GM18502 (cell line): ENCODE results near the gene CD70.
"Not testable (repeated sequence)": the region's sequence is repeated elsewhere in the genome, so short reads cannot be mapped to it uniquely, and the experiment has no call there.

ENCODE experiments used
- ATAC-seq: cut with Tn5 transposase; IDR thresholded peaks from one replicate; pipeline ENCODE4 v1.9.1; 2021; ENCODE audit warnings: mild to moderate bottlenecking; ENCODE audit not compliant: unreplicated experiment, poor library complexity

Gene CD70

GRCh38 chr19:6598254-6598892 is 7.4 kb upstream of the CD70 start:
- ATAC-seq = not testable (repeated sequence)

GRCh38 chr19:6597471-6598253 is 6.7 kb upstream of the CD70 start:
- ATAC-seq = not testable (repeated sequence)

DNA sequence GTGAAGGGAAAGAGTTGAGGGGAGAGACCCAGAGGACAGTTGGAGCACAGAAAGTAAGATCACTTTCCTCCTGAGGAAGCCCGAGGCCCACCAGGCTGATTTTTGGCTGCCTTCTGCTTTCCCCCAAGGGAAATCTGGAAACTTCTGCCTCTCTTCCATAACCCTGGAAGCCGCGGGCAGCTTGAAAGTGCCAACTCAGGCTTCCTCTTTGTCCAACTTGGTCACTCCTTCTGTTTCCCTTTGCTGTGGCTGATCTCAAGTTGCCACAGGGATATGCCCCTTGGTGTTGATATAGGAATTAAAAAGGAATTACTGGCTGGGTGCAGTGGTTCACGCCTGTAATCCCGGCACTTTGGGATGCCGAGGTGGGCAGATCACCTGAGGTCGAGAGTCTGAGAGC is 5.7 kb upstream of the CD70 start:
- ATAC-seq = no peak

DNA sequence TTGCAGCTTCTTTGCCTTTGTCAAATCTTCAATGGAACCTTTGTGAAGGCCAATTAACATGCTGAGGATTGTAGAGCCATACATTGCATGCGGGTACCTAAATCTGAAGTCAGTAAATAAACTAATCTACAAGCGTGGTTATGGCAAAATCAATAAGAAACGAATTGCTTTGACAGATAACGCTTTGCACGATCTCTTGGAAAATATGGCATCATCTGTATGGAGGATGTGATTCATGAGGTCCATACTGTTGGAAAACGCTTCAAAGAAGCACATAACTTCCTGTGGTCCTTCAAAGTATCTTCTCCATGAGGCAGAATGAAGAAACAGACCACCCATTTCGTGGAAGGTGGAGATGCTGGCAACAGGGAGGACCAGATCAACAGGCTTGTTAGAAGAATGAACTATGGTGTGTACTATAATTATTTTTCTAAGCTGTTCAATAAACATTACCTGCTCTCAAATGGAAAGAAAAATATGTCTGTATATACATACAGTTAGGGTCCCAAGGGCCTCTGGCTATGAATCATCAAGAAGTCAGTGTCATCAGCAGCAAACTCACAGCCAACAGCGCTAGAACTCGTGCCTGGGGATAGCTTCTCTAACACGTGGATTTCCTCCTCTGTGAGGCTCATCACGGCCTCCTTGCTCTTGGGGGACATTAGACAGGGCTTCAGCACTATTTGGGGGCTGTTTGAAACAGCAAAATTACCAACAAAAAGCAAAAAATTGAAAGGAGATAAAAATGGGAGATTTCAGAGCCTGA is 2.9 kb upstream of the CD70 start:
- ATAC-seq = no peak

DNA sequence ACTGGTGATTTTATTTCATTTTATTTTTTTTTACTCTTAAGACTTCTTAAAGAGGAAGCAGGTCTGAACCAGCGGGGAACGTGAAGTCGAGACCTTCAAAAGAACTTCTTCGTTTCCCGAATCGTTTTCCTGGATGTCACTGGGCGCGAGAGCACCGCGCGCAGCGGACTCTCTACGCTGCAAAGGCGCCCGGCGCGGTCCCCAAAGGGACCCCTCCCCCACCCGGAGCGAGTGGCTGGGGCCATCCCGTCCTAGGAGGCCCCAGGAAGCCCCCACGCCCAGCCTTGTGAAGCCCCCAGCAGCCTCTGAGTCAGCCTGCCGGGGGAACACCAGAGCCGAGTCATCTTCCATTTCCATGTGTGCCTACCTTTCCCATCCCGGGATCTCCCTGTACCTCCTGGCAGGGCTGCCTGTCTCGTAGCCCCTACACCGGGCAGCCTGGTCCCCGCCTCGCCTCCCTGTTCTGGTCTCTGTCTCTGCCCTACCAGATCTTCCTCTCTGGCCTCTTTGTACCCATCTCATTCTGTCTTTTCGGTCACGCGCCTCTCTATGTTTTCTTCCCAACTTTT is 608 bp downstream of the CD70 start:
- no peak for ATAC-seq

DNA sequence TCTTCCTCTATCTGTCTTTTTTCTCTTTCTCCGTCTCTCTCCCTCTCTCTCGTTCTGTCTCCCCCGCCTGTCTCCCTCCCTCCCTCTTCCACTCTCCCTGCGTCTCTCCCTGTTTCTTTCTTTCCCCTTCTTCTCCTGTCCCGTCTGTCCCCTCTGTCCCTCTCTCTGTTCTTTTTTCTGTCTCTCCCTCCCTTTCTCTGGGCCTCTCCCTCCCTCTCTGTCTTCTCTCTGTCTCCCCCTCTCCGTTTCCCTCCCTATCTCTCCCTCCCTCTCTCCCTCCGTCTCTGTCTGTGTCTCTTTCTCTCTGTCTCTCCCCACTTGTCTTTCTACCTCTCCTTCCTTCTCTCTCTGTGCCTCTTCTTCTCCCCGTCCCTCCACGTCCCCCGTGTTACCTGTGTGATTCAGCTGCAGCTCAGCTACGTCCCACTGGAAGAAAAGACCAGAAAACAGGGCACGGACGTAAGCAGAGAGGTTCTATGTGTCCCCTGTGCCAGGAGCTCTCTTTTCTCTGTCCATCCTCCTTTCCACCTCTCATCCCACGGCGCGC is 1.2 kb downstream of the CD70 start:
- ATAC-seq = no peak

DNA sequence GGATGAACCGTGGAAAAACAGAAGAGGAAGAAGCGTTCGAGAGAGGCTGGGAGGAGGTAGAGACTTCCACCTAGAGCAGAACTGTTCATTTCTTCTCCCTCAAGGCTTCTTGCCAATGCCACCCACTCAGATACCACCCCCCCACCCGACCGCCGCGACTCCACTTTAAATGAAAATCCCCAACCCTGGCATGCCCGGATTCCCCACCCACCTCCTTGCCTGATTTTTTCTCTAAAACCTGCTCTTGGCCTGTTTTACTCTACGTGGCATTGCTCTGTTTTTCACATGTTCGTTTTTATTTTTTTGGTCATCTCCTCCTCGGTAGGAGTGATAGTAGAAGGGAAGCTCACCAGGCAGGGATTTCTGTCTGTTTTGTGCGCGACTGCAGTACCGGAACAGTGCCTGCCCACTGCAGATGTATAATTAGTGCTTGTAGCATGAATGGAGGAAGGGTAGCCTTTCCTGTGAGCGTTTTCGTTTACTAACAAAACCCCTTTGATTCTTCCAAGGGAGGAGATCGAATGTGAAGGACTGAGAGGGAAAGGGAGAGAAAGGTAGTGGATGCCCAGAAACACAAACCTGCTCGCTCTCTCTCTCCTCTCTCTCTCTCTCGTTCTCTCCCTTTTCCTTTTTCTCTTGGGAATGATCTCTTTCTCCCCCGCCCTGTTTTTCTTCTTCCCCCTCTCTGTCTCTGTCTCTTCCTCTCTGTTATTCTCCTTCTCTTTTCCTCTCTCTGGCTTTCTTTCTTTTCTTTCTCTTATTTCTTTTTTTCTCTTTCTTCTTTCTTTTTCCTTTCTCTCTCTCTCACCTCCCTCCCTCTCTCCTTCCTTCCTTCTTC is 2.2 kb downstream of the CD70 start:
- ATAC-seq = no peak

GRCh38 chr19:6587998-6588507 is 2.9 kb downstream of the CD70 start:
- ATAC-seq = no peak

DNA sequence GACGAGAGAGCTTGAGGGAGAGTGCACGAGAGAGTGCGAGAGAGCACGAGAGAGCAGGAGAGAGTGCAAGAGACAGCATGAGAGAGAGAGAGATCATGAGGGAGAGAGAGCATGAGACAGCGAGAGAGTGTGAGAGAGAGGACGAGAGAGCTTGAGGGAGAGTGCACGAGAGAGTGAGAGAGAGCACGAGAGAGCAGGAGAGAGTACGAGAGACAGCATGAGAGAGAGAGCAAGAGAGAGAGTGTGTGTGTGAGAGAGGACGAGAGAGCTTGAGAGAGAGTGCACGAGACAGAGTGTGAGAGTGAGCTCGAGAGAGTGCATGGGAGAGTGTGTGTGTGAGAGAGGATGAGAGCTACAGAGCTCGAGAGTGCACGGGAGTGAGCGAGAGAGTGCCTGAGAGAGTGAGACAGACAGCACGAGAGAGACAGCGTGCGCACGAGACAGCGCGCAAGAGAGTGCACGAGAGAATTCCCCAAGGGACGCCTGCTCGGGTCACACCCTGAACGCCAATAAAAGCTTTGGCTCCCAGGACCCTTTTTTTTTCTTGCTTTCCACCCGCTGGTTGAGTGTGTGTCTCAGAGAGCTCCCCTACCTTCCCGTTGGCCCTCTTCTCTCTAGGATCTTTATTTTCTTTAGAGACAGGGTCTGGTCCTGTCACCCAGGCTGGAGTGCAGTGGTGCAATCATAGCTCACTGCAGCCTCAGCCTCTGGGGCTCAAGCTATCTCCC is 3.7 kb downstream of the CD70 start:
- no peak for ATAC-seq

- ATAC-seq = no peak
These were observed 4.2 kb downstream of the CD70 start for GRCh38 chr19:6586726-6587092.

GRCh38 chr19:6586056-6586455 is 4.9 kb downstream of the CD70 start:
- ATAC-seq = no peak

- not testable (repeated sequence) for ATAC-seq
These were observed 8.2 kb downstream of the CD70 start for GRCh38 chr19:6582515-6583484.

DNA sequence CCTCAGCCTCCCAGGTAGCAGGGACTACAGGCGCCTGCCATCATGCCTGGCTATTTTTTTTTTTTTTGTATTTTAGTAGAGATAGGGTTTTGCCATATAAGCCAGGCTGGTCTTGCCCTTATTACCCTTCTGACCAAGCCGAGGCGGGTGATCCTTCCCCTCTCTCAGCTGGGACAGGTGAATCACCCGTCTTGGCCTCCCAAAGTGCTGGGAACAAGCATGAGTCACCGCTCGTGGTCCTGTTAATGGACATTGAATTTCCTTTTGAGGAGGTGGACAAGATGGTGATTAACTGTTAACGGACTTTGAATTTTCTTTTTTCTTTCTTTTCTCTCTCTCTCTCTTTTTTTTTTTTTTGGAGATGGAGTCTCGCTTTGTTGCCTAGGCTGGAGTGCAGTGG is 10.6 kb downstream of the CD70 start:
- no peak for ATAC-seq

DNA sequence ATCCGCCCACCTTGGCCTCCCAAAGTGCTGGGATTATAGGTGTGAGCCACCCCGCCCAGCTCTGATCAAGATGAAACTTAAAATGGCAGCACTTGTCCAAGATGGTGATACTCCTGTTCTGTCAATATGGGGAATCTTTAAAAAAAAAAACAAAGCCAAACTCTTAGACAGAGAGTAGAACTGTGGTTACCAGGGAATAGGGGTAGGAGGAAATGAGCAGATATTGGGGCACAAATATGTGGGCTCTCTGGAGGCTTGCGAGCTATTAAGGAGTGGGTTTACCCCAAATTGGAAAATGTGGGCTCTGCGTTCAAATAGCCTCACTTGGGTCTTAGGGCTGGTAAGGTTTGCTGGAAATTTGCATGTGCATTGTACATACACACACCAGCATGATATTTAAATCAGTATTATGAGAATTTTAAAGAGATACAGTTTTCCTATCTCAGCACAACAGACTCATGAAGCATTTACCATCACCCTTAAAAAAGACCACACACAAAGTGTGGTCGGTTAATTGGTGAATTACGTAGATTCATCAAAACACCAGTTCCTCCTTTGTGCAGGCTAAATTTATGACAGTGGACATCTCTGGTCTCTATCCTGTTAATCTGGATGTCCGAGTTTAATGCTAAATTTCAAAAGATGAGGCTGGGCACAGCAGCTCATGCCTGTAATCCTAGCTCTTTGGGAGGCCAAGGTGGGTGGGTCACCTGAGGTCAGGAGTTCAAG is 11.3 kb downstream of the CD70 start:
- ATAC-seq = no peak

- ATAC-seq = peak; percentile 78
These were observed 13.3 kb downstream of the CD70 start for GRCh38 chr19:6577476-6578125.

DNA sequence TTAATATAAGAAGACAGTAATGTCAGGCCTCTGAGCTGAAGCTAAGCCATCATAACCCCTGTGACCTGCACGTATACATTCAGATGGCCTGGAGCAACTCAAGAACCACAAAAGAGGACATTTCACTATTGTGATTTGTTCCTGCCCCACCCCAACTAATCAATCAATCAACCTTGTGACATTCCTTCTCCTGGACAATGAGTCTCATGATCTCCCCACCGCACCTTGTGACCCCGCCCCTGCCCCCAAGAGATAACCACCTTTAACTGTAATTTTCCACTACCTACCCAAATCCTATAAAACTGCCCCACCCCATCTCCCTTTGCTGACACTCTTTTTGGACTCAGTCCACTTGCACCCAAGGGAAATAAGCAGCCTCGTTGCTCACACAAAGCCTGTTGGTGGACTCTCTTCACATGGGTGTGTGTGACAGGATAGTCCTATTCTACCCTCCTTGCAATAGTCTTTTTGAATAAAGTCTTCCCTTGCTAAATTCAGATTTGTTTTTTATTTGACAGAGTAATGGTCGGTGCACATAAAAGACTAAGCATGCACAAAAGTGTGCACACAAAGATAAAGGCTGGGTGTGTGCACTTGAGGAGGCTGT is 14.0 kb downstream of the CD70 start:
- peak; percentile 8 for ATAC-seq
